Endometrium (tissue), 2 donors: Measurements from ENCODE around the gene CCDC178.

Experiments
- FAIRE-seq: peaks from 2 replicates; lab custom pipeline; 2012; peaks lifted over from hg19 to GRCh38; lab: Jason Lieb, UNC
- donor health status: control.
- donor health status: control.

Gene CCDC178

GRCh38 chr18:32911660-32912284, 528.7 kb downstream of the CCDC178 start:
- no peak for FAIRE-seq

- no peak for FAIRE-seq
Measured at GRCh38 chr18:32910694-32911296, 529.7 kb downstream of the CCDC178 start.

- FAIRE-seq, result no peak
Measured at GRCh38 chr18:32909798-32910561, 530.5 kb downstream of the CCDC178 start.

- no peak for FAIRE-seq
Measured at GRCh38 chr18:32908424-32908805, 532.1 kb downstream of the CCDC178 start.

GRCh38 chr18:32907648-32908423, 532.7 kb downstream of the CCDC178 start:
- FAIRE-seq, result no peak

- no peak for FAIRE-seq
Measured at GRCh38 chr18:32907311-32907585, 533.3 kb downstream of the CCDC178 start.

GRCh38 chr18:32906506-32907310, 533.8 kb downstream of the CCDC178 start:
- FAIRE-seq, result no peak

GRCh38 chr18:32905651-32906050, 534.9 kb downstream of the CCDC178 start:
- no peak for FAIRE-seq

GRCh38 chr18:32902568-32903330, 537.8 kb downstream of the CCDC178 start:
- FAIRE-seq, result no peak

GRCh38 chr18:32899819-32900218, 540.7 kb downstream of the CCDC178 start:
- FAIRE-seq, result no peak

GRCh38 chr18:32896776-32897547, 543.6 kb downstream of the CCDC178 start:
- no peak for FAIRE-seq

GRCh38 chr18:32893915-32894314, 546.6 kb downstream of the CCDC178 start:
- no peak for FAIRE-seq

- no peak for FAIRE-seq
Measured at GRCh38 chr18:32891797-32892196, 548.7 kb downstream of the CCDC178 start.

- no peak for FAIRE-seq
Measured at GRCh38 chr18:32891130-32891529, 549.4 kb downstream of the CCDC178 start.

GRCh38 chr18:32889615-32890593, 550.6 kb downstream of the CCDC178 start:
- FAIRE-seq, result no peak

GRCh38 chr18:32888306-32888705, 552.2 kb downstream of the CCDC178 start:
- no peak for FAIRE-seq
